Liver (tissue), 9 donors: ENCODE data around the gene NME8. TPM values are rescaled to one million over a fixed set of nuclear protein-coding genes. Genes with fewer than 3 reads are reported as not detected.

Source experiments
- DNase-seq: peaks from one replicate; pipeline ENCODE4 v3.0.0-alpha.2; 2017; ENCODE audit warnings: low spot score
- H3K27ac ChIP-seq, 2 donors: one replicate each; pipeline ENCODE4 v1.7.0; 2013; ENCODE audit warnings: inconsistent platforms in 2 of 2, low read length in 2 of 2, control low read depth in 1 of 2, low read depth in 1 of 2, mild to moderate bottlenecking in 1 of 2
- H3K27me3 ChIP-seq, 4 donors: one replicate each; pipeline versions ENCODE4 v1.6.1 to v1.7.0; 2013; ENCODE audit warnings: low read length in 3 of 4, inconsistent platforms in 1 of 4, mild to moderate bottlenecking in 1 of 4, moderate library complexity in 1 of 4; ENCODE audit not compliant: control insufficient read depth in 4 of 4, insufficient read depth in 4 of 4
- H3K36me3 ChIP-seq, 4 donors: one replicate each; pipeline versions ENCODE4 v1.6.1 to v1.7.0; 2013; ENCODE audit warnings: low read length in 3 of 4, mild to moderate bottlenecking in 3 of 4, low read depth in 1 of 4, moderate library complexity in 1 of 4; ENCODE audit not compliant: control insufficient read depth in 4 of 4, insufficient read depth in 3 of 4
- H3K4me1 ChIP-seq, 4 donors: one replicate each; pipeline versions ENCODE4 v1.6.1 to v1.7.0; 2013; ENCODE audit warnings: low read length in 3 of 4, mild to moderate bottlenecking in 3 of 4, moderate library complexity in 1 of 4; ENCODE audit not compliant: control insufficient read depth in 4 of 4, insufficient read depth in 4 of 4
- H3K4me3 ChIP-seq, 3 donors: one replicate each; pipeline versions ENCODE4 v1.6.1 to v1.7.0; 2013; ENCODE audit warnings: low read length in 3 of 3, control low read depth in 1 of 3, low read depth in 1 of 3, mild to moderate bottlenecking in 1 of 3
- H3K9ac ChIP-seq, 2 donors: one replicate each; pipeline ENCODE4 v1.7.0; 2013; ENCODE audit warnings: low read length in 2 of 2, mild to moderate bottlenecking in 2 of 2, moderate library complexity in 2 of 2, control low read depth in 1 of 2, low read depth in 1 of 2
- H3K9me3 ChIP-seq, 4 donors: one replicate each; pipeline versions ENCODE4 v1.6.1 to v1.7.0; 2013; ENCODE audit warnings: low read length in 3 of 4; ENCODE audit not compliant: control insufficient read depth in 4 of 4
- EGR1 ChIP-seq, 2 donors: IDR thresholded peaks; 2 replicates each; pipeline ENCODE4 v1.6.1; 2016 to 2018; ENCODE audit warnings: antibody characterized with exemption in 2 of 2, low read depth in 2 of 2
- FOXA1 ChIP-seq: IDR thresholded peaks from 2 replicates; pipeline ENCODE4 v1.6.1; 2016; ENCODE audit warnings: antibody characterized with exemption
- FOXA2 ChIP-seq: IDR thresholded peaks from 2 replicates; pipeline ENCODE4 v1.6.1; 2016; ENCODE audit warnings: antibody characterized with exemption
- GABPA ChIP-seq, 2 donors: IDR thresholded peaks in 1 of 2; conservative IDR thresholded peaks in 1 of 2; 2 replicates each; pipeline ENCODE4 v1.6.1; 2016; ENCODE audit warnings: antibody characterized with exemption in 2 of 2, mild to moderate bottlenecking in 1 of 2, moderate library complexity in 1 of 2
- HNF4A ChIP-seq, 2 donors: conservative IDR thresholded peaks; 2 replicates each; pipeline ENCODE4 v1.6.1; 2016; ENCODE audit warnings: antibody characterized with exemption in 2 of 2, mild to moderate bottlenecking in 2 of 2
- HNF4G ChIP-seq: IDR thresholded peaks from 2 replicates; pipeline ENCODE4 v1.6.1; 2016; ENCODE audit warnings: antibody characterized with exemption
- JUND ChIP-seq, 2 donors: IDR thresholded peaks; 2 replicates each; pipeline ENCODE4 v1.6.1; 2016; ENCODE audit warnings: antibody characterized with exemption in 2 of 2
- NR2F2 ChIP-seq: IDR thresholded peaks from 2 replicates; pipeline ENCODE4 v1.6.1; 2016; ENCODE audit warnings: antibody characterized with exemption
- RAD21 ChIP-seq, 2 donors: IDR thresholded peaks; 2 replicates each; pipeline ENCODE4 v1.6.1; 2016; ENCODE audit warnings: antibody characterized with exemption in 2 of 2, mild to moderate bottlenecking in 2 of 2
- RXRA ChIP-seq, 2 donors: IDR thresholded peaks; 2 replicates each; pipeline ENCODE4 v1.6.1; 2017 to 2018; ENCODE audit warnings: antibody characterized with exemption in 2 of 2, mild to moderate bottlenecking in 1 of 2
- SP1 ChIP-seq: IDR thresholded peaks from 2 replicates; pipeline ENCODE4 v1.6.1; 2018; ENCODE audit warnings: antibody characterized with exemption, mild to moderate bottlenecking
- TAF1 ChIP-seq: conservative IDR thresholded peaks from 2 replicates; pipeline ENCODE4 v1.6.1; 2016; ENCODE audit warnings: antibody characterized with exemption, mild to moderate bottlenecking
- YY1 ChIP-seq: IDR thresholded peaks from 2 replicates; pipeline ENCODE4 v1.6.1; 2016; ENCODE audit warnings: antibody characterized with exemption, mild to moderate bottlenecking
- WGBS: extraction: QIAGEN DNeasy Blood & Tissue Kit; methylation state at CpG from one replicate; pipeline ENCODE4 v1.1.7; 2013; 5-methylcytosine and 5-hydroxymethylcytosine counted together
- polyA plus RNA-seq, 2 donors: library from polyadenylated mRNA; stranded (reverse) in 1 of 2; unstranded in 1 of 2; fragments of 200-250 nt in 1 of 2; fragments of >200 nt in 1 of 2; fragmentation: Nextera tagmentation in 1 of 2; extraction: Ambion mirVana in 1 of 2; gene quantifications; one replicate each; pipeline versions ENCODE4 v1.2.1 to v1.2.3, GENCODE V29; 2013 to 2015
- total RNA-seq, 2 donors: library from RNA; depleted of rRNA; stranded (reverse); fragments of >200 nt; gene quantifications; one replicate each; pipeline ENCODE4 v1.2.3, GENCODE V29; 2014
- TF ChIP-seq, protein P1 (sequence below): IDR thresholded peaks from 2 replicates; pipeline ENCODE4 v1.6.1; 2016; ENCODE audit warnings: antibody characterized with exemption
- TF ChIP-seq, protein P2 (sequence below): fragments of 150-350 bp; IDR thresholded peaks from 2 replicates; pipeline ENCODE4 v1.5.1; 2017; ENCODE audit warnings: improper control_type of control experiment, low read depth, low read length; ENCODE audit not compliant: missing input control
- TF ChIP-seq, protein P3 (sequence below): IDR thresholded peaks from 2 replicates; pipeline ENCODE4 v1.6.1; 2016; ENCODE audit warnings: antibody characterized with exemption
- TF ChIP-seq, protein P4 (sequence below): IDR thresholded peaks from 2 replicates; pipeline ENCODE4 v1.6.1; 2016; ENCODE audit warnings: antibody characterized with exemption
- TF ChIP-seq, protein P5 (sequence below): IDR thresholded peaks from 2 replicates; pipeline ENCODE4 v1.6.1; 2016; ENCODE audit warnings: antibody characterized with exemption, mild to moderate bottlenecking
- donor health status: healthy.
- donor health status: healthy.
- donor health status: healthy.
- donor health status: healthy.
- donor health status: healthy.

Gene NME8
- total and polyA plus RNA-seq, 4 donors = 0.08 to 0.09 TPM; not detected in 2

DNA sequence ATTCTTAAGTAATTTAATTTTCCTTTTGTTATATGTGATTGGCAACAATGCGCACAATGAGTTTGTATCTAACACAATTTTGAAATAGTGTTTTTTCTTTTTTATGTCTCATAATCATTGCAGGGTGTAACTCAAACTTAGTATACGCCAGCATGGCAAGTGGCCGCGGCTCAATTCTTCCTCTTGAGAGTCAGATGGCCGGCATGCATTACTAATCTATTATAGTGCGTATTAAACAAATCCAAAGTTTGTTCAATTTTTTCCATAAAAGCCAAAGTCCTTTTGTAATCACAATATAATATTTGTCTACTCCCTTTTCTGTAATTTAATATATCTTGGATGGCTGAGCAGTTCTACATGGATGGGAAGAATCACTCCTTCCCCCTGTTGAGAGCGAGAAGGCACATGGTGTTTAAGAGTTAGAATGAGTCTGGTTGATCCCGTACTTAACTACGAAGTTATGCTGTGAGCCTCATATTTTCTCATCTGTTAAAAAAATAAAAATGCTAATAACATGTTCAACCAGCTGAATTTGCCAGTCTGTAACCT, 84.7 kb downstream of the NME8 start:
- no peak for DNase-seq
- Histone ChIP-seq H3K27ac (no peak overlapping the region), H3K9me3 (no peaks in the 10 kb centered on the region), H3K4me3 (no peak overlapping the region), H3K9ac (no peak overlapping the region), H3K27me3 (no peaks in the 10 kb centered on the region), H3K36me3 (no peaks in the 10 kb centered on the region), H3K4me1 (no peaks in the 10 kb centered on the region)
- TF ChIP-seq, protein P1, sequence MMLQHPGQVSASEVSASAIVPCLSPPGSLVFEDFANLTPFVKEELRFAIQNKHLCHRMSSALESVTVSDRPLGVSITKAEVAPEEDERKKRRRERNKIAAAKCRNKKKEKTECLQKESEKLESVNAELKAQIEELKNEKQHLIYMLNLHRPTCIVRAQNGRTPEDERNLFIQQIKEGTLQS = no peak
- TF ChIP-seq HNF4A (conservative IDR thresholded peaks at IDR 0.05) (no peak), NR2F2 (no peak), YY1 (no peak)
- TF ChIP-seq, protein P2, sequence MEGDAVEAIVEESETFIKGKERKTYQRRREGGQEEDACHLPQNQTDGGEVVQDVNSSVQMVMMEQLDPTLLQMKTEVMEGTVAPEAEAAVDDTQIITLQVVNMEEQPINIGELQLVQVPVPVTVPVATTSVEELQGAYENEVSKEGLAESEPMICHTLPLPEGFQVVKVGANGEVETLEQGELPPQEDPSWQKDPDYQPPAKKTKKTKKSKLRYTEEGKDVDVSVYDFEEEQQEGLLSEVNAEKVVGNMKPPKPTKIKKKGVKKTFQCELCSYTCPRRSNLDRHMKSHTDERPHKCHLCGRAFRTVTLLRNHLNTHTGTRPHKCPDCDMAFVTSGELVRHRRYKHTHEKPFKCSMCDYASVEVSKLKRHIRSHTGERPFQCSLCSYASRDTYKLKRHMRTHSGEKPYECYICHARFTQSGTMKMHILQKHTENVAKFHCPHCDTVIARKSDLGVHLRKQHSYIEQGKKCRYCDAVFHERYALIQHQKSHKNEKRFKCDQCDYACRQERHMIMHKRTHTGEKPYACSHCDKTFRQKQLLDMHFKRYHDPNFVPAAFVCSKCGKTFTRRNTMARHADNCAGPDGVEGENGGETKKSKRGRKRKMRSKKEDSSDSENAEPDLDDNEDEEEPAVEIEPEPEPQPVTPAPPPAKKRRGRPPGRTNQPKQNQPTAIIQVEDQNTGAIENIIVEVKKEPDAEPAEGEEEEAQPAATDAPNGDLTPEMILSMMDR = no peak
- WGBS = 94% methylated on average over 9 of the region's 9 CpGs

DNA sequence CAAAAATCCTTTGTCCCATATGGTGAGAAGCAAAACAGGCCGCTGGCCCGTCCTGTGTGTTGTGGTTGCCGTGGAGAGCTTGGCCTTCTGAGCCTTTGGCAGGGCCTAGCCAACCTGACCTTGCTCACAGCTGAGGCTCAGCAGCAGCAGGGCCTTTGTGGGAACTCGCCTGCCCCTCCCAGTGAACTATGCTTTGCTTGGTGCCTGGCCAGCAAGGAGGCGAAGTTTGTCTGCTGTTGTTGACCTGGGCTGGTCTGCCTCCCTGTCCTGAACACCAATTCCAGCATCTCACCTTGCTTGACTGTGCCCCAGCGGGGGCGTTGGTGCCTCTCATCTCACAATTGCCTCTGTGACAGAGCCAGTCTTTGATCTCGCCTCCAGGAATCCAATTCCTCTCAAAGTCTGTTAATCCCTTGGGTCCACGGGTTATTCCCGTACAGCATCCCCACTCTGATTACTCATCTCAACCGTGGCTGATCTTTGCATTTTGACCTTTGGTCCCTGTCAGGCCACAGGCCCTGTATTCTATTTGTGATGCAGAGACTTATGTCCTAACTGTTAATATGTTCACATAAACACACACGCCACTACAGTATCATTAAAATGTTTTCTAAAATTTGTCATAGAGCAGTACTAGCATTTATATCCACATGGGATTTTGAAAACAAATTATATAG, 94.7 kb downstream of the NME8 start:
- 27% methylated on average over 12 of the region's 12 CpGs for WGBS

More for the DNA sequence above, 94.7 kb downstream of the NME8 start:
- Histone ChIP-seq H3K4me3 (no peak overlapping the region), H3K9ac (peak overlapping the region in 1 of 2 donors; percentile 6), H3K4me1 (peaks cover 0 to 11% (median 5%) of the 10 kb centered on the region in 4 donors), H3K27ac (peak overlapping the region; percentile 8 to 31), H3K36me3 (no peaks in the 10 kb centered on the region), H3K27me3 (no peaks in the 10 kb centered on the region), H3K9me3 (no peaks in the 10 kb centered on the region)
- DNase-seq = peak; percentile 43
- peak; percentile 55 for TF ChIP-seq YY1
- TF ChIP-seq, protein P3, sequence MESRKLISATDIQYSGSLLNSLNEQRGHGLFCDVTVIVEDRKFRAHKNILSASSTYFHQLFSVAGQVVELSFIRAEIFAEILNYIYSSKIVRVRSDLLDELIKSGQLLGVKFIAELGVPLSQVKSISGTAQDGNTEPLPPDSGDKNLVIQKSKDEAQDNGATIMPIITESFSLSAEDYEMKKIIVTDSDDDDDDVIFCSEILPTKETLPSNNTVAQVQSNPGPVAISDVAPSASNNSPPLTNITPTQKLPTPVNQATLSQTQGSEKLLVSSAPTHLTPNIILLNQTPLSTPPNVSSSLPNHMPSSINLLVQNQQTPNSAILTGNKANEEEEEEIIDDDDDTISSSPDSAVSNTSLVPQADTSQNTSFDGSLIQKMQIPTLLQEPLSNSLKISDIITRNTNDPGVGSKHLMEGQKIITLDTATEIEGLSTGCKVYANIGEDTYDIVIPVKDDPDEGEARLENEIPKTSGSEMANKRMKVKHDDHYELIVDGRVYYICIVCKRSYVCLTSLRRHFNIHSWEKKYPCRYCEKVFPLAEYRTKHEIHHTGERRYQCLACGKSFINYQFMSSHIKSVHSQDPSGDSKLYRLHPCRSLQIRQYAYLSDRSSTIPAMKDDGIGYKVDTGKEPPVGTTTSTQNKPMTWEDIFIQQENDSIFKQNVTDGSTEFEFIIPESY = peak; percentile 42
- TF ChIP-seq EGR1 (IDR thresholded peaks at IDR 0.05; ENCODE audit: low read depth in 2 of 2) = peak; percentile 84 to 96
- TF ChIP-seq GABPA (IDR thresholded peaks at IDR 0.05 in 1 of 2, conservative IDR thresholded peaks at IDR 0.05 in 1 of 2) = no peak
- TF ChIP-seq JUND (IDR thresholded peaks at IDR 0.05) = peak; percentile 78 to 90
- TF ChIP-seq FOXA1 = no peak
- TF ChIP-seq, protein P2 = no peak
- peak; percentile 92 for TF ChIP-seq SP1
- TF ChIP-seq FOXA2 = peak; percentile 48
- peak in 1 of 2 donors; percentile 35 for TF ChIP-seq RAD21 (IDR thresholded peaks at IDR 0.05)
- TF ChIP-seq, protein P4, sequence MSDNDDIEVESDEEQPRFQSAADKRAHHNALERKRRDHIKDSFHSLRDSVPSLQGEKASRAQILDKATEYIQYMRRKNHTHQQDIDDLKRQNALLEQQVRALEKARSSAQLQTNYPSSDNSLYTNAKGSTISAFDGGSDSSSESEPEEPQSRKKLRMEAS = peak; percentile 53
- TF ChIP-seq TAF1 = no peak
- TF ChIP-seq HNF4A (conservative IDR thresholded peaks at IDR 0.05) = peak; percentile 96 to 97
- TF ChIP-seq, protein P1 = peak; percentile 82
- TF ChIP-seq, protein P5, sequence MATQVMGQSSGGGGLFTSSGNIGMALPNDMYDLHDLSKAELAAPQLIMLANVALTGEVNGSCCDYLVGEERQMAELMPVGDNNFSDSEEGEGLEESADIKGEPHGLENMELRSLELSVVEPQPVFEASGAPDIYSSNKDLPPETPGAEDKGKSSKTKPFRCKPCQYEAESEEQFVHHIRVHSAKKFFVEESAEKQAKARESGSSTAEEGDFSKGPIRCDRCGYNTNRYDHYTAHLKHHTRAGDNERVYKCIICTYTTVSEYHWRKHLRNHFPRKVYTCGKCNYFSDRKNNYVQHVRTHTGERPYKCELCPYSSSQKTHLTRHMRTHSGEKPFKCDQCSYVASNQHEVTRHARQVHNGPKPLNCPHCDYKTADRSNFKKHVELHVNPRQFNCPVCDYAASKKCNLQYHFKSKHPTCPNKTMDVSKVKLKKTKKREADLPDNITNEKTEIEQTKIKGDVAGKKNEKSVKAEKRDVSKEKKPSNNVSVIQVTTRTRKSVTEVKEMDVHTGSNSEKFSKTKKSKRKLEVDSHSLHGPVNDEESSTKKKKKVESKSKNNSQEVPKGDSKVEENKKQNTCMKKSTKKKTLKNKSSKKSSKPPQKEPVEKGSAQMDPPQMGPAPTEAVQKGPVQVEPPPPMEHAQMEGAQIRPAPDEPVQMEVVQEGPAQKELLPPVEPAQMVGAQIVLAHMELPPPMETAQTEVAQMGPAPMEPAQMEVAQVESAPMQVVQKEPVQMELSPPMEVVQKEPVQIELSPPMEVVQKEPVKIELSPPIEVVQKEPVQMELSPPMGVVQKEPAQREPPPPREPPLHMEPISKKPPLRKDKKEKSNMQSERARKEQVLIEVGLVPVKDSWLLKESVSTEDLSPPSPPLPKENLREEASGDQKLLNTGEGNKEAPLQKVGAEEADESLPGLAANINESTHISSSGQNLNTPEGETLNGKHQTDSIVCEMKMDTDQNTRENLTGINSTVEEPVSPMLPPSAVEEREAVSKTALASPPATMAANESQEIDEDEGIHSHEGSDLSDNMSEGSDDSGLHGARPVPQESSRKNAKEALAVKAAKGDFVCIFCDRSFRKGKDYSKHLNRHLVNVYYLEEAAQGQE = peak; percentile 36
- peak; percentile 92 to 93 for TF ChIP-seq RXRA (IDR thresholded peaks at IDR 0.05)
- peak; percentile 78 for TF ChIP-seq HNF4G
- peak; percentile 27 for TF ChIP-seq NR2F2
